RWPE2 (cell line): ENCODE measurements around the gene DGKD.
"Not testable (repeated sequence)": the region's sequence is repeated elsewhere in the genome, so short reads cannot be mapped to it uniquely, and the experiment has no call there.

Experiments
- ATAC-seq: fragments of 200-7000 bp; cut with Tn5 transposase; 3 replicates; pipeline ENCODE4 v1.9.1; 2021; ENCODE audit warnings: low read depth
- DNase-seq: peaks from one replicate; pipeline ENCODE4 v3.0.0-alpha.2; 2020; ENCODE audit warnings: low spot score
- H3K27ac ChIP-seq: fragments of 450-650 bp; 2 replicates; pipeline ENCODE4 v1.5.1; 2017; ENCODE audit warnings: mild to moderate bottlenecking; ENCODE audit not compliant: poor library complexity, severe bottlenecking
- H3K27me3 ChIP-seq: fragments of 250-450 bp; sonication (Bioruptor Pico); 2 replicates; pipeline ENCODE4 v1.5.1; 2021; ENCODE audit warnings: mild to moderate bottlenecking, moderate library complexity; ENCODE audit not compliant: insufficient read depth, poor library complexity, severe bottlenecking
- H3K36me3 ChIP-seq: fragments of 250-450 bp; sonication (Bioruptor Pico); 2 replicates; pipeline ENCODE4 v1.5.1; 2020; ENCODE audit warnings: low read depth, mild to moderate bottlenecking, moderate library complexity
- H3K4me1 ChIP-seq: fragments of 250-450 bp; sonication (Bioruptor Pico); 2 replicates; pipeline ENCODE4 v1.5.1; 2021; ENCODE audit warnings: mild to moderate bottlenecking, moderate library complexity; ENCODE audit not compliant: insufficient read depth, poor library complexity, severe bottlenecking
- H3K4me3 ChIP-seq: fragments of 250-450 bp; sonication (Bioruptor Pico); 2 replicates; pipeline ENCODE4 v1.5.1; 2021; ENCODE audit warnings: mild to moderate bottlenecking, moderate library complexity; ENCODE audit not compliant: severe bottlenecking
- H3K9me3 ChIP-seq: fragments of 250-450 bp; sonication (Bioruptor Pico); 2 replicates; pipeline ENCODE4 v1.5.1; 2021; ENCODE audit warnings: mild to moderate bottlenecking, moderate library complexity; ENCODE audit not compliant: severe bottlenecking
- CTCF ChIP-seq: fragments of 450-650 bp; IDR thresholded peaks from one replicate; pipeline ENCODE4 v1.5.1; 2017; ENCODE audit warnings: mild to moderate bottlenecking, moderate library complexity; ENCODE audit not compliant: poor library complexity, severe bottlenecking

The DGKD gene

GRCh38 chr2:233387667-233388528 is 33.6 kb downstream of the DGKD start:
- H3K9me3 ChIP-seq: no peaks in the 10 kb centered on the region
- DNase-seq (no peak), ATAC-seq (no peak)
- TF ChIP-seq CTCF: no peak
- peaks cover 20% of the 10 kb centered on the region for H3K4me1 ChIP-seq
- peaks cover 23% of the 10 kb centered on the region for H3K36me3 ChIP-seq
- H3K27ac ChIP-seq: no peak overlapping the region
- no peak overlapping the region for H3K4me3 ChIP-seq
- no peaks in the 10 kb centered on the region for H3K27me3 ChIP-seq

GRCh38 chr2:233389601-233390125 is 35.4 kb downstream of the DGKD start:
- no peak for TF ChIP-seq CTCF
- no peak overlapping the region for H3K27ac ChIP-seq
- DNase-seq: no peak
- no peaks in the 10 kb centered on the region for H3K9me3 ChIP-seq
- H3K36me3 ChIP-seq: peaks cover 30% of the 10 kb centered on the region
- H3K27me3 ChIP-seq: no peaks in the 10 kb centered on the region
- peaks cover 13% of the 10 kb centered on the region for H3K4me1 ChIP-seq
- ATAC-seq: no peak
- no peak overlapping the region for H3K4me3 ChIP-seq

GRCh38 chr2:233395687-233396086 is 41.4 kb downstream of the DGKD start:
- H3K4me3 ChIP-seq: no peak overlapping the region
- DNase-seq: no peak
- no peaks in the 10 kb centered on the region for H3K27me3 ChIP-seq
- no peaks in the 10 kb centered on the region for H3K9me3 ChIP-seq
- H3K36me3 ChIP-seq: peaks cover 25% of the 10 kb centered on the region
- no peak overlapping the region for H3K27ac ChIP-seq
- ATAC-seq: no peak
- no peak for TF ChIP-seq CTCF
- H3K4me1 ChIP-seq: no peaks in the 10 kb centered on the region

- ATAC-seq, H3K4me1 ChIP-seq, H3K4me3 ChIP-seq, H3K9me3 ChIP-seq, DNase-seq, H3K27me3 ChIP-seq, H3K27ac ChIP-seq: not testable (repeated sequence)
- H3K36me3 ChIP-seq: peaks cover 12% of the 10 kb centered on the region
These were observed 42.7 kb downstream of the DGKD start for GRCh38 chr2:233396726-233397665.
